GM12872 (cell line): Measurements from ENCODE around the gene IFT80.

Source experiments
- TF ChIP-seq, protein P1 (sequence below): IDR thresholded peaks from 3 replicates; pipeline ENCODE4 v1.5.1; 2011; ENCODE audit warnings: low read depth, mild to moderate bottlenecking, low read length, moderate library complexity; ENCODE audit not compliant: insufficient read depth

Gene IFT80

DNA sequence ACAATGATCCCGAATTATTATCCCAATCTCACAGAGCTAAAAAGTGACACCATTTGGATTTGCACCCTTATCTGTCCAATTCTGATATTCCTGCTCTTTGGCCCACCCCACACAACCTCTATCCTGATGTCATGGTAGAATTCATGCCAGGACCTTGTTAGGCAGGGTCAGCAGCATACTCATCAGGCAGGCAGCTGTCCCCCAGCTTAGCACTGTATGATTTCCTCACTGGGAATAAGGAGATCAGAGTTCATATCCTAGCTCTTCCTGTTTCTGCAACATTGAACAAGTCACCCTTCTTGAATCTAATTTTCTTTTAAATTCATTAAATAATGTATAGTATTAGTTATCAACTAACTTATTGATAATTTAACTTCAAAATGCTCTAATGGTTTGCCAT lies 185.8 kb downstream of the IFT80 start:
- TF ChIP-seq, protein P1, sequence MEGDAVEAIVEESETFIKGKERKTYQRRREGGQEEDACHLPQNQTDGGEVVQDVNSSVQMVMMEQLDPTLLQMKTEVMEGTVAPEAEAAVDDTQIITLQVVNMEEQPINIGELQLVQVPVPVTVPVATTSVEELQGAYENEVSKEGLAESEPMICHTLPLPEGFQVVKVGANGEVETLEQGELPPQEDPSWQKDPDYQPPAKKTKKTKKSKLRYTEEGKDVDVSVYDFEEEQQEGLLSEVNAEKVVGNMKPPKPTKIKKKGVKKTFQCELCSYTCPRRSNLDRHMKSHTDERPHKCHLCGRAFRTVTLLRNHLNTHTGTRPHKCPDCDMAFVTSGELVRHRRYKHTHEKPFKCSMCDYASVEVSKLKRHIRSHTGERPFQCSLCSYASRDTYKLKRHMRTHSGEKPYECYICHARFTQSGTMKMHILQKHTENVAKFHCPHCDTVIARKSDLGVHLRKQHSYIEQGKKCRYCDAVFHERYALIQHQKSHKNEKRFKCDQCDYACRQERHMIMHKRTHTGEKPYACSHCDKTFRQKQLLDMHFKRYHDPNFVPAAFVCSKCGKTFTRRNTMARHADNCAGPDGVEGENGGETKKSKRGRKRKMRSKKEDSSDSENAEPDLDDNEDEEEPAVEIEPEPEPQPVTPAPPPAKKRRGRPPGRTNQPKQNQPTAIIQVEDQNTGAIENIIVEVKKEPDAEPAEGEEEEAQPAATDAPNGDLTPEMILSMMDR, result no peak

GRCh38 chr3:160210799-160211221 lies 188.2 kb downstream of the IFT80 start:
- TF ChIP-seq, protein P1, result peak; percentile 17; the same call in 1 of the 3 replicates

DNA sequence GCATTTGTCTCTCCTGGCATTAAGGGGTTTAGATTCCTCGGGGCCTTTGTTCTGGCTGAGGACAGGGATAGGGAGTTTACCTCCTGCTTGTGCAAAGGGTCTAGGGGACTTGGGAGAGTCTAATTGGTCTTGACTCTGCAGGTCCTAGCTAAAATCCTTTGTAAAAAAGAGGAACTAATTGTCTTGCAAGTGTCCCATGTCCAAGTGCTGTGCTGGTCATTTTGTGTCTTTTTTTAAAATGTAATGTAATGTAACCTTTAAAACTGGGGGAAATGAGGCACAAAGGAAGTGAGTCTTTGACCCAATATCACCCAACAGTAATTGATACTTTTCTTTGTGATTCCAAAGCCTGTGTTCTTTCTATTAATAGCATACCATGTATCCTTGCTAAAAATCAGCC lies 188.7 kb downstream of the IFT80 start:
- TF ChIP-seq, protein P1, result no peak
